Measurements from ENCODE around the gene TRIM44. TPM values are rescaled to one million over a fixed set of nuclear protein-coding genes. Genes with fewer than 3 reads are reported as not detected.

Gene TRIM44
- total and polyA plus RNA-seq, 10 of the 15 experiments (the other 5 are each of a cell fraction or from before 2014, with no cell fraction given): 6.7 to 93.0 (median 27.6) TPM

DNA sequence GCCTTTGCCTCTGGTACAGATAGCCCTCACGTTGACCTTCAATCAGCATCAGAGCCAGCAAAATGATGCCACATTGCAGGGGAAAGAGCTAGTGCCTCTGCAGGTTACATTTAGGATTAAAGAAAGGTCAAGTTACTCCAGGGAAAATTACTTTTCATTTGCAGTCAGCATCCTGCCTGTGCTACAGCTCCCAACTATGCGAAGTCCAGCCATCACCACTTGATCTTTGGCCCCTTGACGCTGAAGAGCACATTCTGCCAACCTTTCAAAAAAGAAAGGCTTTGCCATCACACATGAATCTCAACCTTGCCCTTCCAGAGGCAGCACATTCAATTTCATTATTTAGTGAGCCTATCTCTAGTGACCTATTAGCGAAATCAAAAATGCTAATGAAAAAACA, 33.1 kb upstream of the TRIM44 start (continued):
- TF ChIP-seq LARP7 (IDR thresholded peaks at IDR 0.05): no peak
- no peak for TF ChIP-seq RELA (IDR thresholded peaks at IDR 0.05; ENCODE audit: borderline replicate concordance, partially characterized antibody)
- no peak for TF ChIP-seq SREBF1 (IDR thresholded peaks at IDR 0.05; ENCODE audit: low read length)
- no peak for TF ChIP-seq NFXL1 (IDR thresholded peaks at IDR 0.05; ENCODE audit: borderline replicate concordance)
- TF ChIP-seq, protein P1, sequence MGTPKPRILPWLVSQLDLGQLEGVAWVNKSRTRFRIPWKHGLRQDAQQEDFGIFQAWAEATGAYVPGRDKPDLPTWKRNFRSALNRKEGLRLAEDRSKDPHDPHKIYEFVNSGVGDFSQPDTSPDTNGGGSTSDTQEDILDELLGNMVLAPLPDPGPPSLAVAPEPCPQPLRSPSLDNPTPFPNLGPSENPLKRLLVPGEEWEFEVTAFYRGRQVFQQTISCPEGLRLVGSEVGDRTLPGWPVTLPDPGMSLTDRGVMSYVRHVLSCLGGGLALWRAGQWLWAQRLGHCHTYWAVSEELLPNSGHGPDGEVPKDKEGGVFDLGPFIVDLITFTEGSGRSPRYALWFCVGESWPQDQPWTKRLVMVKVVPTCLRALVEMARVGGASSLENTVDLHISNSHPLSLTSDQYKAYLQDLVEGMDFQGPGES (IDR thresholded peaks at IDR 0.05): no peak
- TF ChIP-seq SIN3A (IDR thresholded peaks at IDR 0.05; ENCODE audit: low read depth, low read length): no peak
- TF ChIP-seq RUNX3 (IDR thresholded peaks at IDR 0.05; ENCODE audit: low read length): no peak

DNA sequence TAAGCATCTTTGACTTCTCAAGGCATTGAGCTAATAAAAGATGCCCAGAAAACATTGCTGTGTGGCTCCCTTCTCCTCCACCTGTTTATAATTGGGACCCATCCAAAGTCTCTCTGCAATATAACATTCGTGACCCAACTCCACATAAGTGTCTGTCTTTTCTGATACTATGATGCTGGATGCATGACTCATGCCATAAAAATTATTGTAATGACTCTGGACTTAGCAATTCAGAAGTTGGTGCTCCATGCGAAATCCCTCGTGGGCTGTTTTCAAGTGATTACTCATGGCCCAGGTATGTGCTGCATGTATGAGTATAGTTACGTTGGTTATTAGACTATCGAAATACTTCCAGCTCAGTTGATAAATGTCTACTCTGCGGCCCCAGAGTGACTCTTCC, 32.7 kb upstream of the TRIM44 start:
- Histone ChIP-seq H3K9me3 (replicated peaks; ENCODE audit: control insufficient read depth, insufficient read depth, low read length) (no peaks in the 10 kb centered on the region), H3K79me2 (ENCODE audit: control insufficient read depth, insufficient read depth, low read length) (no peaks in the 10 kb centered on the region), H2AFZ (ENCODE audit: control insufficient read depth, low read depth, low read length) (no peak overlapping the region), H3K9ac (ENCODE audit: control insufficient read depth, insufficient read depth, low read length) (no peak overlapping the region), H3K27ac (ENCODE audit: control insufficient read depth, insufficient read depth) (no peak overlapping the region), H3K27me3 (replicated peaks in 1 of 2; ENCODE audit: control insufficient read depth in 2 of 2, insufficient read depth in 2 of 2, low read length in 1 of 2) (peaks cover 0 to 8% of the 10 kb centered on the region in 2 experiments; a peak in 2 of 4 replicates), H3K36me3 (ENCODE audit: control insufficient read depth in 2 of 2, insufficient read depth in 2 of 2, low read length in 1 of 2) (no peaks in the 10 kb centered on the region), H3K4me3 (no peak overlapping the region), H3K4me2 (ENCODE audit: control insufficient read depth, insufficient read depth) (no peak overlapping the region), H4K20me1 (ENCODE audit: control insufficient read depth, insufficient read depth) (no peaks in the 10 kb centered on the region), H3K4me1 (ENCODE audit: control insufficient read depth, insufficient read depth, low read length) (no peaks in the 10 kb centered on the region)
- FAIRE-seq: no peak
- intact Hi-C loops (cut with micrococcal nuclease; ENCODE audit: unreplicated experiment): no loop called here
- ChIA-PET POLR2A (no interaction called here), CTCF (interaction anchor here (0.9 to 1.2 kb wide), 2 partner anchors 10 to 192 kb away, joined by 4 to 5 read pairs; no protein-coding TSS in a partner anchor), SMC1A (ENCODE audit: uncharacterized antibody, unreplicated experiment) (interaction anchor here (1.2 kb wide), 1 partner anchor 192 kb away, joined by 4 read pairs; no protein-coding TSS in a partner anchor), RAD21 (ENCODE audit: unreplicated experiment) (no interaction called here)
- no peak for ATAC-seq
- no TSS peak for BruUV-seq (replicated peaks)
- 41% methylated on average over 6 of the region's 6 CpGs for WGBS (ENCODE audit: insufficient coverage, insufficient replicate concordance, low lambda C conversion rate, missing lambda C conversion rate)
- no peak for DNase-seq (ENCODE audit: low read depth, low spot score)
- in situ Hi-C loops (cut with MboI): no loop called here
- TF ChIP-seq, protein P2, sequence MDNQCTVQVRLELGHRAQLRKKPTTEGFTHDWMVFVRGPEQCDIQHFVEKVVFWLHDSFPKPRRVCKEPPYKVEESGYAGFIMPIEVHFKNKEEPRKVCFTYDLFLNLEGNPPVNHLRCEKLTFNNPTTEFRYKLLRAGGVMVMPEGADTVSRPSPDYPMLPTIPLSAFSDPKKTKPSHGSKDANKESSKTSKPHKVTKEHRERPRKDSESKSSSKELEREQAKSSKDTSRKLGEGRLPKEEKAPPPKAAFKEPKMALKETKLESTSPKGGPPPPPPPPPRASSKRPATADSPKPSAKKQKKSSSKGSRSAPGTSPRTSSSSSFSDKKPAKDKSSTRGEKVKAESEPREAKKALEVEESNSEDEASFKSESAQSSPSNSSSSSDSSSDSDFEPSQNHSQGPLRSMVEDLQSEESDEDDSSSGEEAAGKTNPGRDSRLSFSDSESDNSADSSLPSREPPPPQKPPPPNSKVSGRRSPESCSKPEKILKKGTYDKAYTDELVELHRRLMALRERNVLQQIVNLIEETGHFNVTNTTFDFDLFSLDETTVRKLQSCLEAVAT (IDR thresholded peaks at IDR 0.05): no peak
- TF ChIP-seq EP300 (IDR thresholded peaks at IDR 0.05; ENCODE audit: borderline replicate concordance in 1 of 2, control insufficient read depth in 1 of 2, low read depth in 2 of 2, low read length in 2 of 2) (no peak), IRF4 (IDR thresholded peaks at IDR 0.05; ENCODE audit: low read depth, low read length) (no peak), TCF12 (IDR thresholded peaks at IDR 0.05; ENCODE audit: low read depth, low read length) (no peak), MEF2B (IDR thresholded peaks at IDR 0.05; ENCODE audit: partially characterized antibody, poor library complexity, severe bottlenecking) (no peak), POLR2A (IDR thresholded peaks at IDR 0.05; ENCODE audit: low read depth, low read length) (no peak), NFIC (IDR thresholded peaks at IDR 0.05; ENCODE audit: low read depth, low read length) (no peak), PAX8 (IDR thresholded peaks at IDR 0.05) (no peak), EZH2 (IDR thresholded peaks at IDR 0.05; ENCODE audit: borderline replicate concordance, control insufficient read depth, low read depth, low read length) (no peak), SPI1 (IDR thresholded peaks at IDR 0.05; ENCODE audit: borderline replicate concordance, insufficient read depth, low read depth, low read length) (no peak), POU2F2 (IDR thresholded peaks at IDR 0.05; ENCODE audit: borderline replicate concordance, low read depth, low read length) (no peak), DPF2 (IDR thresholded peaks at IDR 0.05) (no peak)
- TF ChIP-seq, protein P3, sequence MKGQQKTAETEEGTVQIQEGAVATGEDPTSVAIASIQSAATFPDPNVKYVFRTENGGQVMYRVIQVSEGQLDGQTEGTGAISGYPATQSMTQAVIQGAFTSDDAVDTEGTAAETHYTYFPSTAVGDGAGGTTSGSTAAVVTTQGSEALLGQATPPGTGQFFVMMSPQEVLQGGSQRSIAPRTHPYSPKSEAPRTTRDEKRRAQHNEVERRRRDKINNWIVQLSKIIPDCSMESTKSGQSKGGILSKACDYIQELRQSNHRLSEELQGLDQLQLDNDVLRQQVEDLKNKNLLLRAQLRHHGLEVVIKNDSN (IDR thresholded peaks at IDR 0.05; ENCODE audit: borderline replicate concordance, extremely low read length, insufficient read depth, low read depth, low read length): no peak
- TF ChIP-seq, protein P4, sequence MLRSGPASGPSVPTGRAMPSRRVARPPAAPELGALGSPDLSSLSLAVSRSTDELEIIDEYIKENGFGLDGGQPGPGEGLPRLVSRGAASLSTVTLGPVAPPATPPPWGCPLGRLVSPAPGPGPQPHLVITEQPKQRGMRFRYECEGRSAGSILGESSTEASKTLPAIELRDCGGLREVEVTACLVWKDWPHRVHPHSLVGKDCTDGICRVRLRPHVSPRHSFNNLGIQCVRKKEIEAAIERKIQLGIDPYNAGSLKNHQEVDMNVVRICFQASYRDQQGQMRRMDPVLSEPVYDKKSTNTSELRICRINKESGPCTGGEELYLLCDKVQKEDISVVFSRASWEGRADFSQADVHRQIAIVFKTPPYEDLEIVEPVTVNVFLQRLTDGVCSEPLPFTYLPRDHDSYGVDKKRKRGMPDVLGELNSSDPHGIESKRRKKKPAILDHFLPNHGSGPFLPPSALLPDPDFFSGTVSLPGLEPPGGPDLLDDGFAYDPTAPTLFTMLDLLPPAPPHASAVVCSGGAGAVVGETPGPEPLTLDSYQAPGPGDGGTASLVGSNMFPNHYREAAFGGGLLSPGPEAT (IDR thresholded peaks at IDR 0.05; ENCODE audit: low read depth): no peak
